Cardiac fibroblast (primary cell): Measurements from ENCODE around the gene KDM7A.

Experiments used
- DNase-seq, 2 donors: peaks; one replicate each; pipeline versions ENCODE4 v3.0.0 to v3.0.0-alpha.2; 2010; ENCODE audit warnings: low read depth in 2 of 2
- H3K4me3 ChIP-seq, 2 donors: replicated peaks in 1 of 2; 1 replicate in 1 of 2; 2 replicates in 1 of 2; pipeline ENCODE4 v1.5.1; 2011; ENCODE audit warnings: low read depth in 2 of 2, low read length in 2 of 2, mild to moderate bottlenecking in 2 of 2, moderate library complexity in 1 of 2
- CTCF ChIP-seq: IDR thresholded peaks from one replicate; pipeline ENCODE4 v1.5.1; 2011; ENCODE audit warnings: low read depth, mild to moderate bottlenecking, low read length, inconsistent platforms

The KDM7A gene

GRCh38 chr7:140176811-140177702, at the start of gene KDM7A:
TSS of gene KDM7A (minus strand) at chr7:140176983. CDS start at chr7:140176937, 46 bp downstream.
- DNase-seq = peak; percentile 88 to 97
- TF ChIP-seq CTCF = no peak
- peak within 1 kb of the TSS; percentile 67 to 69 for H3K4me3 ChIP-seq

GRCh38 chr7:140225562-140226249, 48.9 kb upstream of the KDM7A start:
- DNase-seq = no peak
- no peak for TF ChIP-seq CTCF
- H3K4me3 ChIP-seq = no peak overlapping the region

GRCh38 chr7:140223515-140224221, 46.9 kb upstream of the KDM7A start:
- H3K4me3 ChIP-seq = no peak overlapping the region
- no peak for TF ChIP-seq CTCF
- no peak for DNase-seq

GRCh38 chr7:140222814-140223213, 46.0 kb upstream of the KDM7A start:
- H3K4me3 ChIP-seq = no peak overlapping the region
- no peak for TF ChIP-seq CTCF
- DNase-seq = no peak

GRCh38 chr7:140219672-140220524, 43.1 kb upstream of the KDM7A start:
- no peak for DNase-seq
- no peak overlapping the region for H3K4me3 ChIP-seq
- TF ChIP-seq CTCF = no peak

- H3K4me3 ChIP-seq = no peak overlapping the region
- no peak for TF ChIP-seq CTCF
These were observed 41.9 kb upstream of the KDM7A start for GRCh38 chr7:140218656-140219055.

More at GRCh38 chr7:140218656-140219055, 41.9 kb upstream of the KDM7A start:
- DNase-seq = no peak
